HS-27A (cell line): ENCODE data around the gene GBGT1.

ENCODE experiments used
- DNase-seq: peaks from one replicate; pipeline ENCODE4 v3.0.0-alpha.2; 2012; ENCODE audit warnings: low read depth, missing footprints

Gene GBGT1

DNA sequence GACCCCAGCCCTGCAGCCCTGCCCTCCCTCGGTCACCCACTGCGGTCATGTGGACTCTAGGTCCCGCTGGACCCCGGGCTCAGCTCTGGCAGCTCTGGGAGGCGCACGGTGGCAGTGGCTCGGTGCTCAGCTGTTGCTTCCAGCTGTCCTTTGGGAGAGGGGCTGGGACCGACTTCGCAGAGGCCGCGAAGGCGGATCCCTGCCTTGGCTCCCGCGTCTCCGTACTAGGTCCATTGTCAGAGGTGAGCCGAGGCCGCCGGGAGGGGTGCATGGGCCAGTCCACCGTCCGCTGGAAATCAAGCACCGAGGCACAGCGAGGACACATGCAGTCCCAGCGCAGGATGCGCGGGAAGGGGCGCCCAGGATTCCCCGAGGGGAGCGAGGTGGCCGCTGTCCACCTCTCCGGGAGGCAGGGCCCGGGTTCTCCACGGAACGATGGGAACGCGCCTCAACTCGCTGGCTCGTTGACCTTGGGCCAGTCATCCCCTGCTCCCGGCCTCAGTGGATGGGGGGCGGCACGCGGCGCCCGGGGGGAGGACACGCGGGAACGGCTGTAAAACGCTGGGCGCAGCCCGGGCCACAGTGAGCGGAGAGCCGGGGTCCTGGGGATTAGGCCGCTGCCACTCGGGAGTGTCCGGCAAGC is 732 bp downstream of the GBGT1 start:
- DNase-seq, result no peak

- no peak for DNase-seq
Observed at GRCh38 chr9:133161547-133161950, 2.2 kb downstream of the GBGT1 start.

GRCh38 chr9:133160742-133161546 is 2.8 kb downstream of the GBGT1 start:
- no peak for DNase-seq

DNA sequence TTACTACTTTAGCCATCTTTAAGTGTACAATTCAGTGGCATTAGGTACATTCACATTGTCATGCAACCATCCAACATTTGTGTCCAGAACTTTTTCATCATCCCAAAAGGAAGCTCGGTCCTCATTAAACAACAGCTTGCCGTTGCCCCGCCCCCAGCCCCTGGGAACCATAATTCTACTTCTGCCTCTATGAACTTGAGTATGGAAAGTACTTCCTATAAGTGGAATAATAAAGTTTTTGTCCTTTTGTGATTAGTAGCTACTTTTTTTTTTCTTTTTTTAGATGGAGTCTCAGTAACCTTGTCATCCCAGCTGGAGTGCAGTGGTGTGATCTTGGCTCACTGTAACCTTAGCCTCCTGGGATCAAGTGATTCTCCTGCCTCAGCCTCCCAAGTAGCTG is 5.0 kb downstream of the GBGT1 start:
- DNase-seq, result no peak

DNA sequence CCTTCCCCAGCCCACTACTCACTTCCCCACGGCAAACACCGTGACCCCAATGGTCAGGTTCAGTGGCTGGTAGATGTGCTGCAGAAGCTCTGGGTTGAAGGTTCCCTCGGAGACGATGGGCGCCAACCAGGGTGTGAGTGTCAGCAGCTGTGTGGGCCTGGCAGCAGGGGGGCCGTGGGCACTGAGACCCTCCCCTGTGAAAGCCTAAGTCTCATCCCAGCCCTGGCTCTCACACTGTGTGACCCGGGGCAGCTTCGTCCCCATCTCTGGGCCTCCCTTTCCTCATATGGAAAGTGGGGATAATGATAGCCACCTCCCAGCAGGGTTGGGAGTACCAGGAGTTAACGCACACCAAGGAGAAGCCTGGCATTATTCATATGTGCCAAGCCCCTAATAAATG is 8.6 kb downstream of the GBGT1 start:
- no peak for DNase-seq

DNA sequence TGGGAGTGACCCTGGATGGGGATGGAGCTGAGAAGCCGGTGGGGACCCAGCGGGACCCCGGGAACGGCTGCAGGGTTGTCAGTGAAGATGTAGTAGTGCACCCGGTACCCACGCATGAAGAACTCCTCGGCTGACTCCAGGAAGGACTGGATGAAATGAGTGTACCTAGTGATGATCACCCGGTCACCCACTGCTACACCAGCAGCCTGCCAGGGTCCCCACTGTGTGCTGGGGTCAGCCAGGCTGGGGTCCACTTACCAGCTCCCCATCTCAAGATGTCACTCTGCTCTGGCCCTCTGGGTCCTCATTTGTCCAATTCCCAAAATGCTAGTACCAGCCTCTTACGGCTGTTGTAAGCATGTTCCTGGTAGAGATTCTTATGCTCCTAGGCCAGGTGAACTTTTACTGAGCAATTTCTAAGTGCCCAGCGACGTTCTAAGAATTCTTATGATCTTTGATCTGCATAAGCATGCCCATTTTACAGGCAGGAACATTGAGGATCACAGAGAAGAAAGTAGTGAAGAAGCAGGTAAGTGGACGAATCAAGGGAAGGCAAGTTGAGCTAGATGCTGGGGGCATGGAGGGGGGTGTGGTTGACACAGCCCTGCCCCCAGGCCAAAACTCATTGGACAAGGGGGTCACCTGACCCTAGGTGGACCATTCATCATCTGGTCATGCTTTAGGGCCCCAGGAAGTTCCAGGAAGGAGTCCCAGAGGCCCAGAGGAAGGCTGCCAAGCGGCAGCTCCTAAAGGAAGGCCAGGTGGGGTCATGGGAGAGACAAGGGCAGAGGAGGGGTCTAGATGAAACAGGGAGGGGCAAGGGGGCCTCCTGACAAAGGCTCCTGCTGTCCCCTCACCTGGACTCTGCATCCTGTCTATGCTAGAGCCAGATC is 9.4 kb downstream of the GBGT1 start:
- DNase-seq, result no peak

GRCh38 chr9:133153227-133154096 is 10.3 kb downstream of the GBGT1 start:
- no peak for DNase-seq

- no peak for DNase-seq
Observed at GRCh38 chr9:133151601-133152525, 11.9 kb downstream of the GBGT1 start.

- no peak for DNase-seq
Observed at GRCh38 chr9:133151041-133151440, 12.7 kb downstream of the GBGT1 start.

- peak; percentile 43 for DNase-seq
Observed at GRCh38 chr9:133149130-133150015, 14.3 kb downstream of the GBGT1 start.

GRCh38 chr9:133148199-133149129 is 15.2 kb downstream of the GBGT1 start:
- DNase-seq, result no peak

DNA sequence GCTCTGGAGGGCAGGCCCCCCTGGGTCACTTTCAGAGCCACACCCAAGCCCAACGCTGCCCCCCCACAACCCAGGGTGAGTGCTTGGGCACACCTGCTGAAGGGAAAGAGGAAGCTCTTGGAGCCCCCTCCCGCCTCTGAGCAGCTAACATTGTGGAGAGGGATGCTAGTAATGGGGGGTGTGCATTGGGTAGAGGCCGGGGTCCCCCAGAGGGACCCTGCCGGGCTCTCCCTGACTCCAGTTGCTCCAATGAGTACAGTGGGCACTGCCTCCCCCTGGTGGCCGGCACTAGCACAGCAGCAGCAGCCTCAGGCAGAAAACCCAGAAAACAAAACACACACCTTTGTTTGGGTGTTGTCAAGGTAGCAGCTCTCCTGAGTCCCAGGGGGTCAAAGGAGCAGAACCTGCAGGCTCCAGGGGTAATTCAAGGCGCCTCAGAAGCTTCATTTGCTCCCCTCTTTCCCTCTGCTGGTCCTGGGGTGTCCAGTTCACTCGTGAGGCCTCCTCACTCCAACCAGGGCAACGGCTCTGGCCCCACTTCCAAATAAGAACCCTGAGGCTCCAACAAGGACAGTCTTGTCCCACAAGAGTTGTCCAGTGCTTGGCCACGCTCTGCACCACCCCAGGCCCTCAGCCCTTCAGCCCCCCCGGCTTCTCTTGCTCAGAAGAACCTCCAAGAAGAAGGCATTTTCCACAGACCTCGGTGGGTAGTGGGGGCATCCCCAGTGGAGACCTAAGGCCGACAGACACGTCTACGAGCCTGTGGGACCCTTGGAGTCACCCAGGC is 16.1 kb downstream of the GBGT1 start:
- DNase-seq, result no peak

- DNase-seq, result no peak
Observed at GRCh38 chr9:133146746-133147411, 16.8 kb downstream of the GBGT1 start.

DNA sequence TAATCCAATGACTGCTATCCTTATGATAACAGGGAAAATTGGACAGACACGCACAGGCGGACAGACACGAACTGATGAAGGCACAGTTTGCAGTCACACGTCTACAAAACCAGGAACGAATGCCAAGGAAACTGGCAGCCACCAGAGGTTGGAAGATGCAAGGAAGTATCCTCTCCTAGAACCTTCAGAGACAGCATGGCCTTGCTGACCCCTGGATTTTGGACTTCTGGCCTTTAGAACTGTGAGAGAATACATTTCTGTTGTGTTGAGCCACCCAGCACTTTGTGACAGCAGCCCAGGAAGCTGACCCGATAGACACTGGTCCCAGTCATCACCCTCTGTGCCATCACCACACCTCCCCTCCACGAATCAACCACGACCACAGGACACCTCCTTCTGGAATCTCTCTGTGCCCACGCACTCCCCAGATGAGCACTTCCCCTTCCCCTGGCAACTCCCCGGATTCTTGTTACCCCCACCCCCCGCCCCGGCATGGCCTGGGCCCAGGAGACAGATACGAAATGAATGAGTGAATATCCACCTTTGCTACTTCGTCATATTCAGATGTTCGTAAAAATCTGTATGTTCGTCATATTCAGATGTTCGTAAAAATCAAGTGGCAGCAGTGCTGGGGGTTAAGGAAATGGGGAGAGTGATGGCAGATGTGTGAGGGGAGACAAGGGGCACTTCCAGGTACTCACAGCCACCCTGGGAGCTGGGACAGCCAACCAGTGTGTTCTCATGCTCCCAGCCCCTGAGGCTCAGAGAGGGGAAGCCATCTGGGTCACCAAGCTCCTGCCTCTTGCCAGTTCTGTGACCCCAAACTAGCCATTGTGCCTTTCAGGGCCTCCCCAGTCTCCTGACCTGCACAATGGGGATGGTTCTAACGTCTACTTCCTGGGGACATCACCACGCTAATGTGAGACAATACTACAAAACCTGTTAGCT is 18.5 kb downstream of the GBGT1 start:
- DNase-seq, result no peak

- no peak for DNase-seq
Observed at GRCh38 chr9:133144142-133144903, 19.4 kb downstream of the GBGT1 start.
